AG04450 (cell line): ENCODE results near the gene SPIRE1. TPM values are rescaled to one million over a fixed set of nuclear protein-coding genes. Genes with fewer than 3 reads are reported as not detected.
"Not testable (repeated sequence)": the region's sequence is repeated elsewhere in the genome, so short reads cannot be mapped to it uniquely, and the experiment has no call there.

ENCODE experiments used
- CTCF ChIA-PET: fragments of 300-600, 350-600 bp; formaldehyde crosslinking; extraction: SDS; loops from one replicate; lab custom pipeline; 2022; ENCODE audit warnings: antibody characterized with exemption, inconsistent platforms; lab: Charles Lee
- POLR2A ChIA-PET: fragments of 350-600 bp; formaldehyde crosslinking; extraction: SDS; loops from one replicate; lab custom pipeline; 2021; ENCODE audit warnings: antibody characterized with exemption, inconsistent platforms; lab: Yijun Ruan, JAX
- DNase-seq: peaks from one replicate; pipeline ENCODE4 v3.0.0-alpha.2; 2011; ENCODE audit warnings: low read depth, low spot score
- H3K27ac ChIP-seq: one replicate; pipeline ENCODE4 v1.5.1; 2012; ENCODE audit warnings: low read depth, low read length, control low read depth
- H3K27me3 ChIP-seq: one replicate; pipeline ENCODE4 v1.6.0; 2012; ENCODE audit warnings: low read length; ENCODE audit not compliant: control insufficient read depth, insufficient read depth
- H3K4me3 ChIP-seq: 2 replicates; pipeline ENCODE4 v1.5.1; 2011; ENCODE audit warnings: mild to moderate bottlenecking, low read depth, low read length, control low read depth
- H3K9me3 ChIP-seq: 2 replicates; pipeline ENCODE4 v1.5.1; 2012; ENCODE audit warnings: low read length; ENCODE audit not compliant: control insufficient read depth, insufficient read depth
- polyA plus RNA-seq: library from polyadenylated mRNA; depleted of rRNA; stranded (reverse); fragments of >200 nt; gene quantifications from 2 replicates; pipeline ENCODE4 v1.2.3, GENCODE V29; 2011
- TF ChIP-seq, protein P1 (sequence below): IDR thresholded peaks from 2 replicates; pipeline ENCODE4 v1.5.1; 2011; ENCODE audit warnings: low read depth, low read length, control low read depth, inconsistent platforms

The SPIRE1 gene
- polyA plus RNA-seq, 1 experiment = 22.2 TPM

DNA sequence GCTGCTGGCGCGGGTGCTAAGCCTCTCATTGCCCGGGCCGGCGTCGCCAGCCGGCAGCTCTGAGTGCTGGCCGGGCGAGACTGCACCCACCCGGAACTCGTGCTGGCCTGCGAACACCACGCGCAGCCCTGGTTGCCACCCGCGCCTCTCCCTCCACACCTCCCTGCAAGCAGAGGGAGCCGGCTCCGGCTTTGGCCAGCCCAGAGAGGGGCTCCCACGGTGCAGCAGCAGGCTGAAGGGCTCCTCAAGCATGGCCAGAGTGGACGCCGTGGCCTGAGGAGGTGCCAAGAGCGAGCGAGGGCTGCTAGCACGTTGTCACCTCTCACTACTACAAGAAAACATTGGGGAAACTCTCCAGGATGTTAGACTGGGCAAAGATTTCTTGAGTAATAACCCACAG, 98.6 kb downstream of the SPIRE1 start:
- TF ChIP-seq, protein P1, sequence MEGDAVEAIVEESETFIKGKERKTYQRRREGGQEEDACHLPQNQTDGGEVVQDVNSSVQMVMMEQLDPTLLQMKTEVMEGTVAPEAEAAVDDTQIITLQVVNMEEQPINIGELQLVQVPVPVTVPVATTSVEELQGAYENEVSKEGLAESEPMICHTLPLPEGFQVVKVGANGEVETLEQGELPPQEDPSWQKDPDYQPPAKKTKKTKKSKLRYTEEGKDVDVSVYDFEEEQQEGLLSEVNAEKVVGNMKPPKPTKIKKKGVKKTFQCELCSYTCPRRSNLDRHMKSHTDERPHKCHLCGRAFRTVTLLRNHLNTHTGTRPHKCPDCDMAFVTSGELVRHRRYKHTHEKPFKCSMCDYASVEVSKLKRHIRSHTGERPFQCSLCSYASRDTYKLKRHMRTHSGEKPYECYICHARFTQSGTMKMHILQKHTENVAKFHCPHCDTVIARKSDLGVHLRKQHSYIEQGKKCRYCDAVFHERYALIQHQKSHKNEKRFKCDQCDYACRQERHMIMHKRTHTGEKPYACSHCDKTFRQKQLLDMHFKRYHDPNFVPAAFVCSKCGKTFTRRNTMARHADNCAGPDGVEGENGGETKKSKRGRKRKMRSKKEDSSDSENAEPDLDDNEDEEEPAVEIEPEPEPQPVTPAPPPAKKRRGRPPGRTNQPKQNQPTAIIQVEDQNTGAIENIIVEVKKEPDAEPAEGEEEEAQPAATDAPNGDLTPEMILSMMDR = no peak
- Histone ChIP-seq H3K9me3 (peaks cover 20% of the 10 kb centered on the region), H3K4me3 (no peak overlapping the region), H3K27me3 (no peaks in the 10 kb centered on the region), H3K27ac (no peak overlapping the region)
- POLR2A ChIA-PET = no interaction called here
- no peak for DNase-seq
- CTCF ChIA-PET = no interaction called here

DNA sequence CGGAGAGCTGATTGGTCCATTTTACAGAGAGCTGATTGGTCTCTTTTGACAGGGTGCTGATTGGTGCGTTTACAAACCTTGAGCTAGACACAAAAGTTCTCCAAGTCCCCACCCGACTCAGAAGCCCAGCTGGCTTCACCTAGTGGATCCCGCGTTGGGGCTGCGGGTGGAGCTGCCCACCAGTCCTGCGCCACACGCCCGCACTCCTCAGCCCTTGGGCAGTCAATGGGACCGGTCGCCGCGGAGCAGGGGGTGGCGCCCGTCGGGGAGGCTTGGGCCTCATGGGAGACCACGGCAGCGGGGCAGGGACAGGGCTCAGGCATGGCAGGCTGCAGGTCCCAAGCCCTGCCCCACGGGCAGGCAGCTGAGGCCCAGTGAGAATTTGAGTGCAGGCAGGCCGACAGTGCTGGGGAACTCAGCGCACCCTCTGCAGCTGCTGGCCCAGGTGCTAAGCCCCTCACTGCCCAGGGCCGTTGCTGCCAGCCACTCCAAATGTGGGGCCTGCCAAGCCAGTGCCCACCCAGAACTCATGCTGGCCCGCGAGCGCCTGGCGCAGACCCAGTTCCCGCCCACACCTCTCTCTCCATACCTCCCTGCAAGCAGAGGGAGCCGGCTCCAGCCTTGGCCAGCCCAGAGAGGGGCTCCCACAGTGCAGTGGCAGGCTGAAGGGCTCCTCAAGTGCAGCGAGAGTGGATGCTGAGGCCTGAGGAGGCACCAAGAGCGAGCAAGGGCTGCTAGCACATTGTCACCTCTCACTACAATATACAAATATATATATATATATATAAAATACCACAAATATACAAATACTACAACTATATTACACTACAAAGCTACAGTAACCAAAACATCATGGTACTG, 100.7 kb downstream of the SPIRE1 start:
- DNase-seq = no peak
- peaks cover 23% of the 10 kb centered on the region for H3K9me3 ChIP-seq
- H3K27me3 ChIP-seq = no peaks in the 10 kb centered on the region
- TF ChIP-seq, protein P1 = no peak
- CTCF ChIA-PET = no interaction called here
- H3K27ac ChIP-seq = no peak overlapping the region
- POLR2A ChIA-PET = interaction anchor here (0.6 kb wide), 1 partner anchor 17 kb away, joined by 3 read pairs; no protein-coding TSS in a partner anchor
- no peak overlapping the region for H3K4me3 ChIP-seq

DNA sequence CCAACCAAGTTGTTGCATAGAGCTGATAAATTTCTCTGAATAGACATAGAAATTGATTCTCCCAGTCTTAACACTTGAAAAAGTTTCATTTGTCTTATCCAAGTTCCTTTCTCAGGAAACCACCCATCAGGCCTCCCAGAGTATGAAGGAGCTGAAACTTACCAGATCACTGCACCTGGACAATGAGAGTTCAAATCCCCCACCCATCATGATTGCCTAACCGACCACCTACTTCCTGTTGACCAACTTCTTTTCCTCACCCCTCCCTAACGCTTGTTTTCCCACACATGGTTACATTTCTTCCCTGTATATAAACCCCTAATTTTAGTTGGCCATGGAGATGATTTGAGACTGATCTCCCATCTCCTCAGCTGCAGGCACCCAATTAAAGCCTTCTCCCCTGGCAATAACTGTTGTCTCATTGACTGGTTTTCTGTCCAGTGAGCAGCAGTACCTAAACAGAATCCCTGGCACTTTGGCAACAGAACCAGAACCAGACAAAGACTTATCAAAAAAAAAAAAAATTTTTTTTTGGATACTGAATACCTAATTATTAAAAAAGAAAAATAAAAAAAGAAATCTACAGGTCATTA, 103.0 kb downstream of the SPIRE1 start:
- ChIA-PET CTCF (no interaction called here), POLR2A (no interaction called here)
- Histone ChIP-seq H3K4me3 (no peak overlapping the region), H3K27ac (no peak overlapping the region), H3K27me3 (no peaks in the 10 kb centered on the region), H3K9me3 (peaks cover 23% of the 10 kb centered on the region)
- no peak for DNase-seq
- TF ChIP-seq, protein P1 = no peak

DNA sequence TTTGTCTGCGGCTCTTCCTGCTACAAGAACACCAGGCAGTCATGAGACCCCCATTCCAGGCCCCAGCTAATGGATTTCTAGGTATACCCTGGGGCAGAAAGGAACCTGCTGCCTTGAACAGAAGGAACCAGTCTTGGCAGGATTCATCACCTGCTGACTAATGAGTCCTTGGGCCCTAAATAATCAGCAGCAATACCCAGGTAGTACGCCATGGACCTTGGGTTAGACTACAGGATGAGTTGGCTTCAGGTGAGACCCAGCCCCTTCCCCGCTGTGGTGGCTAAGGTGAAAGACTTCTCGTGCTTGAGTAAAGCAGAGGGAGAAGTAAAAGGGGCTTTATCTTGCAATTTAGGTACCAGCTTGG, 105.0 kb downstream of the SPIRE1 start:
- ChIA-PET CTCF (no interaction called here), POLR2A (no interaction called here)
- H3K27ac ChIP-seq = no peak overlapping the region
- H3K27me3 ChIP-seq = no peaks in the 10 kb centered on the region
- H3K9me3 ChIP-seq = peaks cover 11% of the 10 kb centered on the region
- TF ChIP-seq, protein P1 = no peak
- no peak overlapping the region for H3K4me3 ChIP-seq
- no peak for DNase-seq

DNA sequence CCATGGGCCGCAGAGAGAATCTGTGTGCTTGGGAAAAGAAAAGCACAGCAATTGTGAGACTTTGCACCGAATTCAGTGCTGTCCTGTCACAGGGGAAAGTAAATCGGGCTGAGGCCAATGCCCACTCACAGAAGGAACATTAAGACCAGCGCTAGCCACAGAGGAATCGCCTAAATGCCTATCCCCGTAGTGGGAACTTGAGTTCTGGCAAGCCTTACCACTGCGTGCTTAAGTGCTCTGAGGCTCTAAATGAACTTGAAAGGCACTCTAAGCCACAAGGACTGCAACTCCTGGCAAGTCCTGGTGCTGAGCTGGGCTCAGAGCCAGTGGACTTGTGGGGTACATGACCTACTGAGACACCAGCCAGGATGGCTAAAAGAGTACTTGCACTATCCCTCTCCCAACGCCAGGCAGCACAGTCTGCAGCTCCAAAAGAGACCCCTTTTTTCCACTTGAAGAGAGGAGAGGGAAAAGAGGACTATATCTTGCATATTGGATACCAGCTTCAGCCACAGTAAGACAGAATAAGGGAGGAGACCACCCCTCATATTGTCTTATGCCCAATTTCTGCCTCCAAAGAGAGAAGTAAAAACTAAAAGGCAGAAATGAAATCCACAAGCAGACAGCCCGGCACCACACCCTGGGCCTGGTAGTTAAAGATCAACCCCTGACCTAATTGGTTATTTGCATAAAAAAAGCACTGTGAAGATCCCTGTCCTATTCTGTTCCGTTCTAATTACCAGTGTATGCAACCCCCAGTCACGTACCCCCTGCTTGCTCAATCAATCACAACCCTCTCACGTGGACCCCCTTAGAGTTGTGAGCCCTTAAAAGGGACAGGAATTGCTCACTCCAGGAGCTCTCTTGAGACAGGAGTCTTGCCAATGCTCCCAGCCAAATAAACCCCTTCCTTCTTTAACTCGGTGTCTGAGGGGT, 105.7 kb downstream of the SPIRE1 start:
- H3K9me3 ChIP-seq, POLR2A ChIA-PET, CTCF ChIA-PET, H3K4me3 ChIP-seq, H3K27ac ChIP-seq, H3K27me3 ChIP-seq: not testable (repeated sequence)
- peak; percentile 10 for DNase-seq

DNA sequence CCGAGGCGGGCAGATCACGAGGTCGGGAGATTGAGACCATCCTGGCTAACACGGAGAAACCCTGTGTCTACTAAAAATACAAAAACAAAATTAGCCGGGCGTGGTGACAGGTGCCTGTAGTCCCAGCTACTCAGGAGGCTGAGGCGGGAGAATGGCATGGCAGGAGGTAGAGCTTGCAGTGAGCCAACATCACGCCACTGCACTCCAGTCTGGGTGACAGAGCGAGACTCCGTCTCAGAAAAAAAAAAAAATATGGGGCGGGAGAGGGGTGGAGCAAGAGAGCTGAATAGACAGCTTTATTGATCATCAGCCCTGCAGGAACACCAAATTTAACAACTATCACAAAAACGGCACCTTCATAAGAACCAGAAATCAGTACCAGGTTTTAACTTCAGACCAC, 106.4 kb downstream of the SPIRE1 start:
- H3K9me3 ChIP-seq, H3K27ac ChIP-seq, POLR2A ChIA-PET, CTCF ChIA-PET, DNase-seq, H3K4me3 ChIP-seq, H3K27me3 ChIP-seq: not testable (repeated sequence)
